Natural killer cell (primary cell): ENCODE results near the gene MCRIP2. TPM values are rescaled to one million over a fixed set of nuclear protein-coding genes. Genes with fewer than 3 reads are reported as not detected.

ENCODE experiments used
- ATAC-seq, 3 donors: fragments of 150-1000 bp in 2 of 3; fragments of 200-7000 bp in 1 of 3; cut with Tn5 transposase; 1 replicate in 1 of 3; 2 replicates in 2 of 3; pipeline ENCODE4 v1.10.0; 2021; ENCODE audit warnings: mild to moderate bottlenecking in 2 of 3, moderate library complexity in 2 of 3
- DNase-seq, 2 donors: peaks; one replicate each; pipeline versions ENCODE4 v3.0.0 to v3.0.0-alpha.2; 2013 to 2021; ENCODE audit warnings: mixed read lengths in 1 of 2
- H3K27ac ChIP-seq: one replicate; pipeline ENCODE4 v1.5.1; 2013; ENCODE audit warnings: mild to moderate bottlenecking, low read length
- H3K27me3 ChIP-seq: one replicate; pipeline ENCODE4 v1.6.1; 2013; ENCODE audit warnings: low read length; ENCODE audit not compliant: control insufficient read depth, insufficient read depth
- H3K36me3 ChIP-seq: one replicate; pipeline ENCODE4 v1.6.1; 2013; ENCODE audit warnings: low read length; ENCODE audit not compliant: control insufficient read depth, insufficient read depth
- H3K4me1 ChIP-seq: one replicate; pipeline ENCODE4 v1.6.1; 2013; ENCODE audit warnings: low read length; ENCODE audit not compliant: control insufficient read depth, insufficient read depth
- H3K4me3 ChIP-seq: one replicate; pipeline ENCODE4 v1.5.1; 2013; ENCODE audit warnings: low read length
- H3K9me3 ChIP-seq: one replicate; pipeline ENCODE4 v1.6.1; 2013; ENCODE audit warnings: low read length; ENCODE audit not compliant: control insufficient read depth, insufficient read depth
- H3K27ac Mint-ChIP-seq, 2 donors: one replicate each; pipeline ENCODE4 v1.8.0; 2022; ENCODE audit warnings: mild to moderate bottlenecking in 2 of 2, mixed read lengths in 2 of 2, moderate library complexity in 1 of 2
- H3K27me3 Mint-ChIP-seq, 2 donors: one replicate each; pipeline ENCODE4 v1.8.0; 2022; ENCODE audit warnings: low read depth in 2 of 2, mixed read lengths in 2 of 2
- H3K36me3 Mint-ChIP-seq: one replicate; pipeline ENCODE4 v1.8.0; 2022; ENCODE audit warnings: mixed read lengths
- H3K4me1 Mint-ChIP-seq, 2 donors: one replicate each; pipeline ENCODE4 v1.8.0; 2022; ENCODE audit warnings: mixed read lengths in 2 of 2
- H3K4me3 Mint-ChIP-seq: one replicate; pipeline ENCODE4 v1.8.0; 2022; ENCODE audit warnings: mild to moderate bottlenecking, moderate library complexity, mixed read lengths
- H3K9me3 Mint-ChIP-seq, 2 donors: one replicate each; pipeline ENCODE4 v1.8.0; 2022; ENCODE audit warnings: mixed read lengths in 2 of 2
- CTCF ChIP-seq: fragments of 200-600 bp; IDR thresholded peaks from one replicate; pipeline ENCODE4 v1.8.0; 2022; ENCODE audit warnings: antibody characterized with exemption
- WGBS: methylation state at CpG from one replicate; pipeline ENCODE4 v1.1.7; 2013; ENCODE audit warnings: missing lambda C conversion rate; ENCODE audit not compliant: insufficient coverage; 5-methylcytosine and 5-hydroxymethylcytosine counted together
- intact Hi-C: fragments of 100-400 bp; cut with micrococcal nuclease; formaldehyde crosslinking; loops from one replicate; pipeline ENCODE4 v1.14.2; 2022
- total RNA-seq, 4 donors: library from RNA; stranded (reverse); fragments of 120-200 nt in 1 of 4; gene quantifications; one replicate each; pipeline versions ENCODE4 v1.2.3 to v1.2.4, GENCODE V29; 2013 to 2022

Gene MCRIP2
- total RNA-seq, 3 donors from 2014 or later (not counting 1 experiment from before 2014, with no cell fraction given): 11.3 to 17.4 (median 15.7) TPM

GRCh38 chr16:680625-680945 lies 39.0 kb downstream of the MCRIP2 start:
- H3K9me3 Mint-ChIP-seq: no peaks in the 10 kb centered on the region
- peak overlapping the region; percentile 85 for H3K4me3 Mint-ChIP-seq
- TF ChIP-seq CTCF: no peak
- Histone ChIP-seq H3K36me3 (peaks cover 17% of the 10 kb centered on the region), H3K9me3 (no peaks in the 10 kb centered on the region), H3K4me1 (peaks cover 62% of the 10 kb centered on the region), H3K4me3 (peak overlapping the region; percentile 71), H3K27me3 (no peaks in the 10 kb centered on the region), H3K27ac (peak overlapping the region; percentile 63)
- ATAC-seq (no peak), DNase-seq (no peak)
- WGBS: under 1% methylated on average over 38 of the region's 38 CpGs
- peak overlapping the region; percentile 67 to 75 for H3K27ac Mint-ChIP-seq
- intact Hi-C loops: no loop called here
- no peaks in the 10 kb centered on the region for H3K27me3 Mint-ChIP-seq
- H3K36me3 Mint-ChIP-seq: no peaks in the 10 kb centered on the region
- peaks cover 0 to 30% of the 10 kb centered on the region in 2 donors for H3K4me1 Mint-ChIP-seq

GRCh38 chr16:680967-681745 lies 39.5 kb downstream of the MCRIP2 start:
- H3K27ac ChIP-seq: peak overlapping the region; percentile 63
- no peaks in the 10 kb centered on the region for H3K36me3 Mint-ChIP-seq
- peak overlapping the region in 1 of 2 donors; percentile 67 for H3K27ac Mint-ChIP-seq
- H3K36me3 ChIP-seq: peaks cover 17% of the 10 kb centered on the region
- no peaks in the 10 kb centered on the region for H3K27me3 ChIP-seq
- no peak for ATAC-seq
- no peaks in the 10 kb centered on the region for H3K27me3 Mint-ChIP-seq
- peaks cover 65% of the 10 kb centered on the region for H3K4me1 ChIP-seq
- H3K4me1 Mint-ChIP-seq: peaks cover 0 to 33% of the 10 kb centered on the region in 2 donors
- no peak for TF ChIP-seq CTCF
- no peaks in the 10 kb centered on the region for H3K9me3 Mint-ChIP-seq
- peak overlapping the region; percentile 67 for H3K4me3 Mint-ChIP-seq
- 56% methylated on average over 44 of the region's 44 CpGs for WGBS
- no peaks in the 10 kb centered on the region for H3K9me3 ChIP-seq
- peak overlapping the region; percentile 71 for H3K4me3 ChIP-seq
- intact Hi-C loops: no loop called here
- DNase-seq: peak in 1 of 2 donors; percentile 40

GRCh38 chr16:681746-682427 lies 40.3 kb downstream of the MCRIP2 start:
- Histone ChIP-seq H3K27me3 (no peaks in the 10 kb centered on the region), H3K4me1 (peaks cover 66% of the 10 kb centered on the region), H3K9me3 (no peaks in the 10 kb centered on the region), H3K36me3 (peaks cover 21% of the 10 kb centered on the region), H3K27ac (no peak overlapping the region), H3K4me3 (no peak overlapping the region)
- Mint-ChIP-seq H3K9me3 (no peaks in the 10 kb centered on the region), H3K4me1 (peaks cover 0 to 35% of the 10 kb centered on the region in 2 donors), H3K27me3 (no peaks in the 10 kb centered on the region), H3K4me3 (peak overlapping the region; percentile 70), H3K27ac (peak overlapping the region in 1 of 2 donors; percentile 9), H3K36me3 (no peaks in the 10 kb centered on the region)
- 83% methylated on average over 27 of the region's 28 CpGs for WGBS
- intact Hi-C loops: no loop called here
- TF ChIP-seq CTCF: no peak
- ATAC-seq (no peak), DNase-seq (no peak)
